GOT3 (cell line): ENCODE measurements around the gene SLC22A17.
A peak's percentile ranks its signal among the peaks of the same experiment; 100 is the strongest.

ENCODE experiments used
- DNase-seq: peaks from one replicate; lab custom pipeline; 2025; ENCODE audit warnings: mixed read lengths; lab: John Stamatoyannopoulos, UW

SLC22A17 gene

GRCh38 chr14:23307687-23308644 is 44.7 kb downstream of the SLC22A17 start:
- DNase-seq, result no peak

- no peak for DNase-seq
Measured at GRCh38 chr14:23307146-23307530, 45.5 kb downstream of the SLC22A17 start.

- DNase-seq, result no peak
Measured at GRCh38 chr14:23306412-23307145, 46.1 kb downstream of the SLC22A17 start, which contains the start of gene BCL2L2. Gene BCL2L2, plus strand, starts transcription at chr14:23306833. Its CDS starts 935 bp downstream, at chr14:23307768.

- DNase-seq, result no peak
Measured at GRCh38 chr14:23302290-23303225, 50.1 kb downstream of the SLC22A17 start, which contains the start of gene PPP1R3E. Gene PPP1R3E, minus strand, starts transcription at chr14:23302859. Its CDS starts 283 bp downstream, at chr14:23302576.

- no peak for DNase-seq
Measured at GRCh38 chr14:23301969-23302289, 50.8 kb downstream of the SLC22A17 start.

GRCh38 chr14:23301288-23301968 is 51.3 kb downstream of the SLC22A17 start:
- peak; percentile 93 for DNase-seq

GRCh38 chr14:23300687-23301223 is 51.9 kb downstream of the SLC22A17 start:
- no peak for DNase-seq

- no peak for DNase-seq
Measured at GRCh38 chr14:23299986-23300686, 52.6 kb downstream of the SLC22A17 start.

- no peak for DNase-seq
Measured at GRCh38 chr14:23299211-23299957, 53.3 kb downstream of the SLC22A17 start.

- no peak for DNase-seq
Measured at GRCh38 chr14:23297611-23298277, 54.9 kb downstream of the SLC22A17 start.

GRCh38 chr14:23297096-23297495 is 55.6 kb downstream of the SLC22A17 start:
- DNase-seq, result no peak
